Gastrocnemius medialis (tissue), 4 donors: Measurements from ENCODE around the gene PRIMA1. TPM values are rescaled to one million over a fixed set of nuclear protein-coding genes. Genes with fewer than 3 reads are reported as not detected.

ENCODE experiments used
- ATAC-seq, 2 donors: fragments of 150-250 bp; one replicate each; pipeline ENCODE4 v1.9.1; 2016
- DNase-seq, 2 donors: peaks; one replicate each; pipeline ENCODE4 v3.0.0-alpha.2; 2019
- H3K27ac ChIP-seq, 4 donors: fragments of 200-600 bp; sonication (generic); 1 replicate in 1 of 4; 2 replicates in 3 of 4; pipeline ENCODE4 v1.5.1; 2016 to 2018; ENCODE audit warnings: mild to moderate bottlenecking in 2 of 4, moderate library complexity in 1 of 4
- H3K27me3 ChIP-seq, 3 donors: fragments of 200-600 bp; sonication (generic) in 2 of 3; 1 replicate in 1 of 3; 2 replicates in 2 of 3; pipeline versions ENCODE4 v1.5.1 to v1.6.0; 2016 to 2019; ENCODE audit warnings: mild to moderate bottlenecking in 1 of 3, moderate library complexity in 1 of 3
- H3K36me3 ChIP-seq, 2 donors: fragments of 200-600 bp; sonication (generic) in 1 of 2; one replicate each; pipeline ENCODE4 v1.5.1; 2017 to 2018
- H3K4me1 ChIP-seq, 2 donors: fragments of 200-600 bp; sonication (generic) in 1 of 2; one replicate each; pipeline ENCODE4 v1.5.1; 2016 to 2017; ENCODE audit warnings: mild to moderate bottlenecking in 2 of 2
- H3K4me3 ChIP-seq, 4 donors: fragments of 200-600 bp; sonication (generic) in 3 of 4; 1 replicate in 1 of 4; 2 replicates in 3 of 4; pipeline ENCODE4 v1.5.1; 2016 to 2019; ENCODE audit warnings: mild to moderate bottlenecking in 2 of 4
- H3K9me3 ChIP-seq, 3 donors: fragments of 200-600 bp; sonication (generic) in 2 of 3; 1 replicate in 1 of 3; 2 replicates in 2 of 3; pipeline ENCODE4 v1.5.1; 2016 to 2019
- POLR2A ChIP-seq, 2 donors: fragments of 450-650 bp; IDR thresholded peaks; one replicate each; pipeline ENCODE4 v1.6.1; 2017; ENCODE audit warnings: antibody characterized with exemption in 2 of 2, mild to moderate bottlenecking in 2 of 2, moderate library complexity in 2 of 2
- in situ Hi-C, 4 donors: fragments of 200-750 bp; cut with MboI; loops; one replicate each; pipeline versions ENCODE4 v1.15.0 to v1.8.0; 2017; ENCODE audit warnings: low sequenced_read_pairs in 4 of 4
- intact Hi-C: fragments of 100-400 bp; cut with DNase I; formaldehyde crosslinking; loops from one replicate; pipeline ENCODE4 v1.15.1; 2023; ENCODE audit warnings: low total_unique reads
- total RNA-seq, 4 donors: library from RNA; depleted of rRNA; stranded (reverse); fragments of >200 nt; gene quantifications; one replicate each; pipeline versions ENCODE4 v1.1.0 to v1.2.3, GENCODE V29; 2016
- TF ChIP-seq, protein P1 (sequence below), 5 experiments: fragments of 450-650 bp in 3 of 5; fragments of 200-600 bp in 2 of 5; sonication (generic) in 2 of 5; IDR thresholded peaks in 4 of 5; conservative IDR thresholded peaks in 1 of 5; 1 replicate in 4 of 5; 2 replicates in 1 of 5; pipeline ENCODE4 v1.5.1; 2016 to 2019; ENCODE audit warnings: antibody characterized with exemption in 5 of 5, mild to moderate bottlenecking in 3 of 5, moderate library complexity in 3 of 5

The PRIMA1 gene
- total RNA-seq, 4 donors from 2014 or later, result 0.09 to 1.0 (median 0.16) TPM; not detected in 1

DNA sequence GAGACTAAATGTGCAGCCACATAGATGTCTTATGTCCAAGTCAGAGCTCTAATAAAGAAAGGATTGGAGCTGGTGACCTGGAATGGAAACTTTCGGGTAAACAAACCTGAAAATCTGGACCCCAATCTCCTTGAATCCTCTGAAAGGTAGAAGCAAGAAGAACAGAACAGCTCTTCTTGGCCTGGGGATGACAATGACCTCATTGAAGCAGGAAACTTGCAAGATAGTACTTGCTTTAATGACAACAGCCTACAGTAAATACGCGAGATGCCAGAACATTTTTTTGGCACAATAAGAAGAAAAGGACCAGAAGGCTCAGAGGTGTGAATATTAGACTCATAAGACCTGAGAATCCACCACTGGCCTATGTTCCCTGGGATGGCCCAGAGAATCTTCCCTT, 4.1 kb upstream of the PRIMA1 start:
- ATAC-seq (no peak), DNase-seq (no peak)
- H3K27ac ChIP-seq, result no peak overlapping the region
- no peak for TF ChIP-seq POLR2A (IDR thresholded peaks at IDR 0.05)
- TF ChIP-seq, protein P1, sequence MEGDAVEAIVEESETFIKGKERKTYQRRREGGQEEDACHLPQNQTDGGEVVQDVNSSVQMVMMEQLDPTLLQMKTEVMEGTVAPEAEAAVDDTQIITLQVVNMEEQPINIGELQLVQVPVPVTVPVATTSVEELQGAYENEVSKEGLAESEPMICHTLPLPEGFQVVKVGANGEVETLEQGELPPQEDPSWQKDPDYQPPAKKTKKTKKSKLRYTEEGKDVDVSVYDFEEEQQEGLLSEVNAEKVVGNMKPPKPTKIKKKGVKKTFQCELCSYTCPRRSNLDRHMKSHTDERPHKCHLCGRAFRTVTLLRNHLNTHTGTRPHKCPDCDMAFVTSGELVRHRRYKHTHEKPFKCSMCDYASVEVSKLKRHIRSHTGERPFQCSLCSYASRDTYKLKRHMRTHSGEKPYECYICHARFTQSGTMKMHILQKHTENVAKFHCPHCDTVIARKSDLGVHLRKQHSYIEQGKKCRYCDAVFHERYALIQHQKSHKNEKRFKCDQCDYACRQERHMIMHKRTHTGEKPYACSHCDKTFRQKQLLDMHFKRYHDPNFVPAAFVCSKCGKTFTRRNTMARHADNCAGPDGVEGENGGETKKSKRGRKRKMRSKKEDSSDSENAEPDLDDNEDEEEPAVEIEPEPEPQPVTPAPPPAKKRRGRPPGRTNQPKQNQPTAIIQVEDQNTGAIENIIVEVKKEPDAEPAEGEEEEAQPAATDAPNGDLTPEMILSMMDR (IDR thresholded peaks at IDR 0.05 in 4 of 5, conservative IDR thresholded peaks at IDR 0.05 in 1 of 5), result no peak
- H3K9me3 ChIP-seq, result no peaks in the 10 kb centered on the region
- intact Hi-C loops, result no loop called here
- H3K4me3 ChIP-seq, result no peak overlapping the region
- in situ Hi-C loops, result no loop called here
- H3K36me3 ChIP-seq, result no peaks in the 10 kb centered on the region
- H3K27me3 ChIP-seq, result peaks cover 0 to 4% (median 0%) of the 10 kb centered on the region in 3 donors
- H3K4me1 ChIP-seq, result no peaks in the 10 kb centered on the region

DNA sequence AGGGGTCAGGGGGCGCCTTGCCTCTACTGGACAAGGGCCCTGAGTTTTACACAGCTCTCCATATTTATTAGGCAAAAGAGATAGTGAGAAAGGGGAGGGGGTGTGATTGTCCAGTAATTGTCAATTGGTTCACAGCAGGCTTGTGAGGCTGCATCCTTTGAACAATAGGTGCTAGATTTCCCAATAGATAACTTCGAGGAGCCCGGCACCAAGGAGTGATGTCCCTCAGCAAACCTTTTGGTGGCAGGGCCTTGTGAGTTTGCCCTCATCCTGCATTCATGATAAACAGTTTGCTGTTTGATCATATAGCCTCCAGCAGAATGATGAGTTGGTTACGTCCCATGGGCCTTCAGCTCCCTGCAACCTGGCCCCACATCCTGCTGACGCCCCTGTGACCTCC, 2.7 kb upstream of the PRIMA1 start:
- intact Hi-C loops, result no loop called here
- ATAC-seq, result no peak

DNA sequence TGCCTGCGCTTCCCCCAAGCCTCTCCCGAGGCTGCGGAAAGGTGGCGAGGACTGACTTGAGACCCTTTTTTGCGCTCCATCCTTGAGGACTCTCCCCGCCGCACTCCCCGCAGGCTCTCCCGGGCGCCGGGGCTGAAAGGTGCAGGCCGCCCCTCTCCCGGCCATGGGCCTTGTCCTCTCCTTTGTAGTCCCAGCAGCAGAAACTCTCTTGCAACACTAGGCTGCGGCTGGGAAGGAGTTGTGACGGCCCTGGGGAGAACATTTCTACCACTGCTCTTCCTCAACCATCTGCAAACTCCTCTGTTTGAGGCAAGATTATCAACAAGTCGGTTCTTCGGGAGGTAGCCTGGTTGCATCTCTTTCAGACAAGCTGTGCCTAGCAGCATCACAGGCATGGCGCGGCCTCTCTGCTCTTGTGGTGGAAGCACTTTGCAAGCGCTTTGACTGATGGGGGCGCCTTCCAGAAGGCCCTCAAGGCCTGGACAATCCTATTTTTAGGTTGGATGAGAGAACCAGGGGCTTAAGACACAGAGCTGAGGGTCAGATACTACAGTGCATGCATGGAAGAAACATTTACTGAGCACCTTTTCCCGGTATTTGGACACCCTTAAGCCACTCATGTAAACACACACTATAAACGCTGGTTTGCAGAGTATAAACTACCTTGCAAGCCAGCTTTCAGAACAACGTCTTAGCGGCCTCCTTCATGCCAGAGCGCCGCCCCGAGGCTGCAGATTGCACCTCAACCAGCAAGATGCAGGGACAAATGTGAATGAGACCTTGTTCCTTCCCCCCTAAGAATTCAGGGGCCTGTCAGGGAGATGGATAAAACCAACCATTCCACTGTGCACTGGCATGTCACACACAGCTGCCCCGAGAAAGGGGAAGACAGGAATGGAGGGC, 1.2 kb upstream of the PRIMA1 start:
- peak overlapping the region; percentile 51 to 57 (median 56) for H3K4me3 ChIP-seq
- H3K27me3 ChIP-seq, result peaks cover 0 to under 1% (median 0%) of the 10 kb centered on the region in 3 donors
- TF ChIP-seq, protein P1 (IDR thresholded peaks at IDR 0.05 in 4 of 5, conservative IDR thresholded peaks at IDR 0.05 in 1 of 5), result peak in 1 of 5 experiments; percentile 0
- TF ChIP-seq POLR2A (IDR thresholded peaks at IDR 0.05), result no peak
- intact Hi-C loops (no loop called here), in situ Hi-C loops (loop anchor here in 1 of 4 donors (10.0 kb wide), 1 partner anchor 135 kb away; no protein-coding TSS in a partner anchor)
- H3K36me3 ChIP-seq, result no peaks in the 10 kb centered on the region
- DNase-seq (no peak), ATAC-seq (no peak)
- no peaks in the 10 kb centered on the region for H3K4me1 ChIP-seq
- H3K27ac ChIP-seq, result no peak overlapping the region
- no peaks in the 10 kb centered on the region for H3K9me3 ChIP-seq

More for the DNA sequence above, 2.7 kb upstream of the PRIMA1 start:
- Histone ChIP-seq H3K4me1 (no peaks in the 10 kb centered on the region), H3K36me3 (no peaks in the 10 kb centered on the region), H3K4me3 (no peak overlapping the region), H3K9me3 (no peaks in the 10 kb centered on the region), H3K27me3 (peaks cover 0 to 4% (median 0%) of the 10 kb centered on the region in 3 donors), H3K27ac (no peak overlapping the region)
- in situ Hi-C loops, result no loop called here
- DNase-seq, result no peak
- TF ChIP-seq POLR2A (IDR thresholded peaks at IDR 0.05), result no peak
- TF ChIP-seq, protein P1 (IDR thresholded peaks at IDR 0.05 in 4 of 5, conservative IDR thresholded peaks at IDR 0.05 in 1 of 5), result no peak

DNA sequence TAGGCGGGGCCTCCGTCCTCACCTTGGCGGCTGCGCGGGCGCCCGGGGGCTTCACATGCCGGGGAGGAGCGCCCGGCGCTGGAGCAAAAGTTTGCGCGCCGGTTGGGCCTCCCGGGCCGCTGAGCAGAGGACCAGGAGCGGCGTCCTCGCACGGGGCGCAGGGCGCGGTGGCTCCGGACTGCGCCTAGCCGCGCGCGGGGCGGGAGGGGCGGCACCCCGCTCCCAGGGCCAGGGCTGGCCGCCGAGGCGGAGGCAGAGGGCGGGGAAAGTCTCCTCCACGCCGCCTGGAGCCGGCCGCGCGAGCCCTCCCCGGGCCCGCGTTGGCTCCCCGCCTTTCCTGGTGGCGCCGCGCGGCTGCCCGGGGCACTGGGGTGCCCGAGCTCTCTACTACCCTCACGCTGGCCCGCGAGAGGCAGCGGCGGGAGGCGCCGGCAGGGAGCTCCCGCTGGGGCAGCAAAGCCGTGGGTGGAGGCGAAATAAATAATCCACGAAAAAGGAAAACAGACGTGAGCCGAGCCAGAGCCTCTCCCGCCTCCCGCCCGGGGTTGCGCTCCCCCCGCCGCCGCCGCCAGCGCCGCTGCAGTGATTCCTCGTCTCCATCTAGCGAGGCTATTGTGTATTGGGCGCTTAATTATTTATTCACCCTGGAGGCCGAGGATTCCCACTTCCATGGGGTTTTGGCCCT, 400 bp upstream of the PRIMA1 start:
- DNase-seq (no peak), ATAC-seq (peak; percentile 85 to 87)
- Histone ChIP-seq H3K4me3 (peak overlapping the region; percentile 51 to 57 (median 56)), H3K4me1 (no peaks in the 10 kb centered on the region), H3K27ac (no peak overlapping the region), H3K9me3 (no peaks in the 10 kb centered on the region), H3K36me3 (no peaks in the 10 kb centered on the region), H3K27me3 (no peaks in the 10 kb centered on the region)
- TF ChIP-seq, protein P1 (IDR thresholded peaks at IDR 0.05 in 4 of 5, conservative IDR thresholded peaks at IDR 0.05 in 1 of 5), result peak in 3 of 5 experiments; percentile 17 to 54 (median 28)
- no peak for TF ChIP-seq POLR2A (IDR thresholded peaks at IDR 0.05)
- in situ Hi-C loops, result loop anchor here in 1 of 4 donors (10.0 kb wide), 1 partner anchor 134 kb away; no protein-coding TSS in a partner anchor
- intact Hi-C loops, result no loop called here
